Osteoblast (primary cell): ENCODE results near the gene LMF2. TPM values are rescaled to one million over a fixed set of nuclear protein-coding genes. Genes with fewer than 3 reads are reported as not detected.

Source experiments
- DNase-seq: peaks from one replicate; pipeline ENCODE4 v3.0.0; 2011; ENCODE audit warnings: low spot score, mixed read lengths; ENCODE audit not compliant: insufficient read length; ENCODE audit errors: missing footprints
- H2AFZ ChIP-seq: 2 replicates; pipeline ENCODE4 v1.6.0; 2011; ENCODE audit warnings: mild to moderate bottlenecking, low read length
- H3K27ac ChIP-seq: 2 replicates; pipeline ENCODE4 v1.5.1; 2011; ENCODE audit warnings: mild to moderate bottlenecking, low read depth, low read length, moderate library complexity
- H3K27me3 ChIP-seq: 2 replicates; pipeline ENCODE4 v1.6.0; 2012; ENCODE audit warnings: mild to moderate bottlenecking, control low read depth, inconsistent platforms, low read length, moderate library complexity; ENCODE audit not compliant: insufficient read depth
- H3K36me3 ChIP-seq: 2 replicates; pipeline ENCODE4 v1.5.1; 2011; ENCODE audit warnings: mild to moderate bottlenecking, low read length, control low read depth, moderate library complexity; ENCODE audit not compliant: insufficient read depth
- H3K4me1 ChIP-seq: 2 replicates; pipeline ENCODE4 v1.5.1; 2011; ENCODE audit warnings: mild to moderate bottlenecking, low read length, control low read depth, moderate library complexity; ENCODE audit not compliant: insufficient read depth
- H3K4me2 ChIP-seq: 2 replicates; pipeline ENCODE4 v1.6.0; 2011; ENCODE audit warnings: mild to moderate bottlenecking, low read length; ENCODE audit not compliant: insufficient read depth
- H3K4me3 ChIP-seq: fragments of 200-600 bp; sonication (generic); 3 replicates; pipeline ENCODE4 v1.5.1; 2012; ENCODE audit warnings: mild to moderate bottlenecking, low read length, inconsistent platforms; ENCODE audit not compliant: insufficient read depth
- H3K79me2 ChIP-seq: 2 replicates; pipeline ENCODE4 v1.6.0; 2012; ENCODE audit warnings: mild to moderate bottlenecking, low read length, control low read depth, inconsistent platforms; ENCODE audit not compliant: insufficient read depth
- H3K9me3 ChIP-seq: 2 replicates; pipeline ENCODE4 v1.5.1; 2011; ENCODE audit warnings: low read depth, low read length, control low read depth
- H4K20me1 ChIP-seq: 2 replicates; pipeline ENCODE4 v1.6.0; 2012; ENCODE audit warnings: mild to moderate bottlenecking, low read length, control low read depth; ENCODE audit not compliant: insufficient read depth
- total RNA-seq: library from RNA; depleted of rRNA; stranded (reverse); fragments of >200 nt; gene quantifications from 2 replicates; pipeline ENCODE4 v1.2.3, GENCODE V29; 2012
- TF ChIP-seq, protein P1 (sequence below): IDR thresholded peaks from 2 replicates; pipeline ENCODE4 v1.5.1; 2011; ENCODE audit warnings: mild to moderate bottlenecking, low read depth, low read length, moderate library complexity; ENCODE audit errors: extremely low read depth

Gene LMF2
- total RNA-seq, 1 donor: 56.8 TPM

- peak; percentile 65 for DNase-seq
- H2AFZ ChIP-seq: no peak overlapping the region
- H4K20me1 ChIP-seq: peaks cover 12% of the 10 kb centered on the region
- H3K27ac ChIP-seq: no peak overlapping the region
- no peak overlapping the region for H3K4me3 ChIP-seq
- H3K4me1 ChIP-seq: peaks cover 13% of the 10 kb centered on the region
- TF ChIP-seq, protein P1, sequence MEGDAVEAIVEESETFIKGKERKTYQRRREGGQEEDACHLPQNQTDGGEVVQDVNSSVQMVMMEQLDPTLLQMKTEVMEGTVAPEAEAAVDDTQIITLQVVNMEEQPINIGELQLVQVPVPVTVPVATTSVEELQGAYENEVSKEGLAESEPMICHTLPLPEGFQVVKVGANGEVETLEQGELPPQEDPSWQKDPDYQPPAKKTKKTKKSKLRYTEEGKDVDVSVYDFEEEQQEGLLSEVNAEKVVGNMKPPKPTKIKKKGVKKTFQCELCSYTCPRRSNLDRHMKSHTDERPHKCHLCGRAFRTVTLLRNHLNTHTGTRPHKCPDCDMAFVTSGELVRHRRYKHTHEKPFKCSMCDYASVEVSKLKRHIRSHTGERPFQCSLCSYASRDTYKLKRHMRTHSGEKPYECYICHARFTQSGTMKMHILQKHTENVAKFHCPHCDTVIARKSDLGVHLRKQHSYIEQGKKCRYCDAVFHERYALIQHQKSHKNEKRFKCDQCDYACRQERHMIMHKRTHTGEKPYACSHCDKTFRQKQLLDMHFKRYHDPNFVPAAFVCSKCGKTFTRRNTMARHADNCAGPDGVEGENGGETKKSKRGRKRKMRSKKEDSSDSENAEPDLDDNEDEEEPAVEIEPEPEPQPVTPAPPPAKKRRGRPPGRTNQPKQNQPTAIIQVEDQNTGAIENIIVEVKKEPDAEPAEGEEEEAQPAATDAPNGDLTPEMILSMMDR: no peak
- H3K4me2 ChIP-seq: no peak overlapping the region
- H3K36me3 ChIP-seq: peaks cover 17% of the 10 kb centered on the region
- peaks cover 39% of the 10 kb centered on the region for H3K79me2 ChIP-seq
- H3K9me3 ChIP-seq: no peaks in the 10 kb centered on the region
- H3K27me3 ChIP-seq: no peaks in the 10 kb centered on the region
Measured at GRCh38 chr22:50504369-50505211, 2.9 kb downstream of the LMF2 start.

DNA sequence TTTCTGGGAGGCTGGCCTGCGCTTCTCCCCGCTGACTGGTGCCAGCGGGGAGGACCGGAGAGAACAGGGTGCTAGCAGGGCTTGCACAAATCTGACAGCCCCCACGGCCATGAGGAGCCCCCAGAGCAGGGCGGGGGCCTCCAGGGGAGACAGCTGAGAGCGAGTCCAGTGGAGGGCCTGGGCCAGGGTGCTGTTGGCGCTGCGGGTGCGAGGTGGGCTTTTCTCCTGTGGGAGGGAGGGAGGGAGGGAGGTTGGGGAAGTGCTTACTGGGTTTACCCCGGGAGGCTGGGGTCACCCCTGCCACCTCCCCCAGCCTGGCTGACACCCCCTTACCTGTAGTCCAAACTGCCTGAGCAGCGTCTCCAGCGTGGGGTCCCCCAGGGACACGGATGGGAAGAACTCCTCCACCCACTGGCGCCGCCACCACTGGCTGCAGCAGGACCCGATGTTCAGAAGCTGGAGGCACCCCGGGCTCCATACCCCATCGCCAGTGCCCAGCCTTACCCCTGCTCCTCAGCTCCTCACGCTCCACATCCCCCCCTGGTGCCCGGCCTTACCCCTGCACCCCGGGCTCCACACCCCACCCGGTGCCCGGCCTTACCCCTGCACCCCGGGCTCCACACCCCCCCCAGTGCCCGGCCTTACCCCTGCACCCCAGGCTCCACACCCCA lies 3.9 kb downstream of the LMF2 start:
- no peaks in the 10 kb centered on the region for H3K27me3 ChIP-seq

DNA sequence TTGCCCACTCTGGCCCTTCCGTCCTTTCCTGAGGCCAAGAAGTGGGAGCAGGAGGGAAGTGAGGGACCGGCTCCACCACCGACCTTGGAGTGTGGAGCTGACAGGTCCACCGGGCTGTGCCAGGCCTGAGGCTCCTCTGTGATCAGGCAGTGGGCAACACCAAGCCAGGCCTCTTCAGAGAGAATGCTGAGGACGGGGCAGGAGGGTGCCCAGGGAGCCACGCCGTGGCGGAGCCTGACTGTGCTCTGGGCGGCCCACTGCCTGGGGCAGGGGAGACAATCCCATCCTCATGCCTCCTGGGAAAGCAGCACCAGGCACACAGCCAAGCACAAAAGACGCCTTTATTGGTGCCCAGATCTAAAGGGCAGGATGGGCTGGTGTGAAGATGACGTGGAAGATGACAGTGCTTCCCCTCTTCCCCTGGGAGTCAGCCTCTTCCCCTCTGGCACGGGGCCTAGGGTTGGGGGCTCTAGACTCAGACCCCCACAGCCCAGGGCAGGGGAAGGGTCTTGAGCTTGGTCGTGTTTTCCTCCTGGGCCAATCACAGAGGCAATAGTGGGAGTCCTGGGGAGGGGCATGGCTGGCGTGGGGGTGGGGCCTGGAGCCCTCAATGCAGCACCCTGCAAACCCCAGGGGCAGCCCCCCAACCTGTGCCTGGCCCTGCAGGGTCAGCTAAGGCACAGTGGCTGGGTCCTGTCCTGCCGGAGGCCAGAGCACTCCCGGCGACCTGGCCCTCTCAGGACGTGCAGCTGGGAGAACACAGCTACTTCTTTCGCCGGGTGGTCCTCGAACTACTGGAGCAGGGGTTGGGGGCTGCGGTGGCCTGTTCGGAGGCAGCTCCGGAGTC lies 4.7 kb downstream of the LMF2 start:
- H3K4me1 ChIP-seq: peaks cover 4% of the 10 kb centered on the region
- DNase-seq: peak; percentile 77
- peaks cover 27% of the 10 kb centered on the region for H3K79me2 ChIP-seq

More for the DNA sequence above, 3.9 kb downstream of the LMF2 start:
- peaks cover 12% of the 10 kb centered on the region for H4K20me1 ChIP-seq
- H3K4me2 ChIP-seq: no peak overlapping the region
- peaks cover 17% of the 10 kb centered on the region for H3K36me3 ChIP-seq
- no peak overlapping the region for H3K4me3 ChIP-seq
- H3K4me1 ChIP-seq: peaks cover 5% of the 10 kb centered on the region
- no peak overlapping the region for H2AFZ ChIP-seq
- DNase-seq: peak; percentile 68
- TF ChIP-seq, protein P1: no peak
- no peaks in the 10 kb centered on the region for H3K9me3 ChIP-seq
- no peak overlapping the region for H3K27ac ChIP-seq
- peaks cover 30% of the 10 kb centered on the region for H3K79me2 ChIP-seq

More for the DNA sequence above, 4.7 kb downstream of the LMF2 start:
- no peak overlapping the region for H3K27ac ChIP-seq
- no peak overlapping the region for H3K4me3 ChIP-seq
- H3K4me2 ChIP-seq: no peak overlapping the region
- TF ChIP-seq, protein P1: no peak
- no peaks in the 10 kb centered on the region for H3K27me3 ChIP-seq
- no peak overlapping the region for H2AFZ ChIP-seq
- H3K36me3 ChIP-seq: peaks cover 17% of the 10 kb centered on the region
- peaks cover 14% of the 10 kb centered on the region for H4K20me1 ChIP-seq
- no peaks in the 10 kb centered on the region for H3K9me3 ChIP-seq
